ENCODE data around the gene MC2R. TPM values are rescaled to one million over a fixed set of nuclear protein-coding genes. Genes with fewer than 3 reads are reported as not detected.

MC2R gene
- not detected in 5 replicates for total RNA-seq (2022; extraction: Qiagen RNA extraction; ENCODE audit: low read depth)

GRCh38 chr18:13915391-13915790, at the start of gene MC2R:
MC2R (minus strand) TSS chr18:13915536; CDS start chr18:13885518, 30,018 bp downstream.

Other genes starting within 250 kb of the MC2R start
- gene FAM210A, start 189.0 kb downstream of the MC2R start, total RNA-seq (2022; extraction: Qiagen RNA extraction; ENCODE audit: low read depth) = 20.6 to 28.7 TPM (median 25.7 TPM) in 5 replicates
- 18.7 to 24.0 TPM (median 21.6 TPM) in 5 replicates for gene RNMT, start 188.9 kb downstream of the MC2R start, total RNA-seq (2022; extraction: Qiagen RNA extraction; ENCODE audit: low read depth)
- not detected in 5 replicates for gene MC5R, start 91.4 kb downstream of the MC2R start, total RNA-seq (2022; extraction: Qiagen RNA extraction; ENCODE audit: low read depth)
- gene ZNF519, start 216.9 kb upstream of the MC2R start, total RNA-seq (2022; extraction: Qiagen RNA extraction; ENCODE audit: low read depth) = 1.6 to 2.4 TPM (median 2.1 TPM) in 5 replicates

All from A549 treated with DMSO at 1 μM for 4 hours (cell line).